T-helper 2 cell treated with Interferon-gamma antibody and Interleukin-4, amounts not matched to agents 5 μg/mL and 100 μg/mL, for 36 hours (primary cell): ENCODE measurements around the gene PLEKHG4.

Experiments used
- DNase-seq: peaks from one replicate; pipeline ENCODE4 v3.0.0; 2021; ENCODE audit warnings: low spot score
- H3K27ac Mint-ChIP-seq: one replicate; pipeline ENCODE4 v1.8.0; 2021; ENCODE audit warnings: mild to moderate bottlenecking, mixed read lengths
- H3K27me3 Mint-ChIP-seq: one replicate; pipeline ENCODE4 v1.8.0; 2021; ENCODE audit warnings: low read depth, mixed read lengths
- H3K36me3 Mint-ChIP-seq: one replicate; pipeline ENCODE4 v1.8.0; 2021; ENCODE audit warnings: low read depth, mixed read lengths
- H3K4me1 Mint-ChIP-seq: one replicate; pipeline ENCODE4 v1.8.0; 2021; ENCODE audit warnings: low read depth, mixed read lengths
- H3K4me3 Mint-ChIP-seq: one replicate; pipeline ENCODE4 v1.8.0; 2022; ENCODE audit warnings: mild to moderate bottlenecking, moderate library complexity, mixed read lengths
- H3K9me3 Mint-ChIP-seq: one replicate; pipeline ENCODE4 v1.8.0; 2021; ENCODE audit warnings: mixed read lengths

Gene PLEKHG4

GRCh38 chr16:67336648-67337047, 57.3 kb downstream of the PLEKHG4 start:
- DNase-seq = no peak
- H3K36me3 Mint-ChIP-seq = no peaks in the 10 kb centered on the region
- H3K4me1 Mint-ChIP-seq = no peaks in the 10 kb centered on the region
- peaks cover 2% of the 10 kb centered on the region for H3K27me3 Mint-ChIP-seq
- no peak overlapping the region for H3K27ac Mint-ChIP-seq
- H3K9me3 Mint-ChIP-seq = peaks cover 4% of the 10 kb centered on the region
- H3K4me3 Mint-ChIP-seq = no peak overlapping the region
